NCI-H524 (cell line): ENCODE measurements around the gene HERC3.
"Not testable (repeated sequence)": the region's sequence is repeated elsewhere in the genome, so short reads cannot be mapped to it uniquely, and the experiment has no call there.

Experiments
- DNase-seq, 2 experiments: peaks; one replicate each; lab custom pipeline; 2025; lab: John Stamatoyannopoulos, UW

HERC3 gene

DNA sequence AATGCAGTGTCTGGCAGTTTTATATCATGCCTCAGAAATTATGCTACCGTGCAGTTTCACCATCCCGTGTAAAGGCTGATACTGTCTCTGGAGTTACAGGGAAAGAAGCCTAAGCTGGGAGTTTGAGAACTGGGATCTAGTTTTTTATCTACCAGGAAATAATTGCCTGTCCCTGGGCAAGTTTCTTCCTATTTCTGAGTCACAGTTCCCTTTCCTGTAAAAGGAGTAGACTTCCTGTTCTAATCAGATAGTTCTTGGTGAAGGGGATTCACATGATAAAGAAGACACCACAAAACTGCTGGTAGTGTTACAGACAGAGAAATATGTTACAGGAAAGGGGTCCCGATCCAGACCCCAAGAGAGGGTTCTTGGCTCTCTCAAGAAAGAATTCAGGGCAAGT is 17.1 kb downstream of the HERC3 start:
- no peak for DNase-seq

DNA sequence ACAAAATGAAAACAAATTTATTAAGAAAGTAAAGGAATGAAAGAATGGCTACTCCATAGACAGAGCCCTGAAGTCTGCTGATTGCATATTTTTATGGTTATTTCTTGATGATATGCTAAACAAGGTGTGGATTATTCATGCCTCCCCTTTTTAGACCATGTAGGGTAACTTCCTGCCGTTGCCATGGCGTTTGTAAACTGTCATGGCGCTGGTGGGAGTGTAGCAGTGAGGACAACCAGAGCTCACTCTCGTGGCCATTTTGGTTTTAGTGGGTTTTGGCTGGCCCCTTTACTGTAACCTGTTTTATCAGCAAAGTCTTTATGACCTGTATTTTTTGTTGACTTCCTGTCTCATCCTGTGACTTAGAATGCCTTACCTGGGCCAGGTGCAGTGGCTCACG is 17.5 kb downstream of the HERC3 start:
- not testable (repeated sequence) for DNase-seq

DNA sequence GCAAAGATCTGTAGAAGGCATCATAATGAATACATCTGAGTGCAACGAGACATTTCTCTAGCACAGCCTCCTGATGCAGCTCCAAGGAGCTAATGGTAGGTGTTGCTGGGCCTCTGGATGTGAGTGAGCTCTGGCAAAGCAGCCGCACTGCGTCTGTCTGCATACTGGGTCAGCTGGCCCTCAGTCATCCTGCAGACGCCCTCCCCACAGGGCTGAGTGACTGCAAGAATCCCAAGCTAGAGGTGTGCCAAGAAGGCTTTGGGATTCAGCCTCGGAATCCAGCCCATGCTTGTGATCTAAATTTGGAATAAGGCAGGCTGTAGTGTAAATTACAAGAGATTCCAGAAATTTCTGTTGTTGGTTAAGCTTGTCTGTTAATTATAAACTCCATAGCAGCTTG is 18.5 kb downstream of the HERC3 start:
- DNase-seq, result no peak

DNA sequence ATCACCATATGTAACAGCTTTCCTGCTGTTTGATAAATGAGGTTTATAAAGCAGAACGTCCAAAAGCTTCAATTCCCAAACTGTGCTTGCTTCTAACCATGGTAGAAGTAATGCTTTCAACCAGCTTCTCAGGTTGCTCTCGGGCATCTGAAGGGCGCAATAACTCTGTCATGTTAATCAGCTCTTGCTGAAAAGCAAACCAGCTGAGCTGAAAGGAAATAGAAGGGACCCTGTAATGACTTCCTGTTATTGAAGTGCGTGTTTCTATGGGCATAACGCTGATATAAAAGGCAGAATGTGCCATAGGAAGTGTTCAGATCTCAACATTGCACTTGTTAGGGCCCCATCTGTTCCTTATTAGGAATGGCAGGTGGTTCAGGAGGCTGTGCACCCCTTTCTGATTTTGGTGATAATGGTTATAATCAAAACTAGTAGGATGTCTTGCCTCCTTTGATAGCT is 21.2 kb downstream of the HERC3 start:
- peak; percentile 72 to 81 for DNase-seq

DNA sequence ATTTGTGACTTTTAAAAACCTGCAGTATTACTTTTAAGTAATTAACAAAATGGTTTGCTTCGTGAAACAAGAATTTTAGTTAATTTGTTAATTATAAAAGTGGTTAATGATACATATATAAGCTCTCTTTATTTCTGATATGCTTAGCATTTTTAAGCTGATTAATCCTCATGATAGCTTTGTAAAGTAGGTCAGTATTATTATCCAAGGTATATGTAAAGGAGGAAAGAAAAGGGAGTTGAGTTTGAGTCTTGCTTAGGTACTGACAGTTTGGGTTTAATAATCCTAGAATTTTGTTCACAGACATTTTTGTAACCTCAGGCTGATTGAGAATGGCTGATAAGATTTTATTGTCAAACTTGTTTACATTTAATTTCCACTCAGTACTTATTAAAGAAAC is 21.8 kb downstream of the HERC3 start:
- DNase-seq, result no peak

DNA sequence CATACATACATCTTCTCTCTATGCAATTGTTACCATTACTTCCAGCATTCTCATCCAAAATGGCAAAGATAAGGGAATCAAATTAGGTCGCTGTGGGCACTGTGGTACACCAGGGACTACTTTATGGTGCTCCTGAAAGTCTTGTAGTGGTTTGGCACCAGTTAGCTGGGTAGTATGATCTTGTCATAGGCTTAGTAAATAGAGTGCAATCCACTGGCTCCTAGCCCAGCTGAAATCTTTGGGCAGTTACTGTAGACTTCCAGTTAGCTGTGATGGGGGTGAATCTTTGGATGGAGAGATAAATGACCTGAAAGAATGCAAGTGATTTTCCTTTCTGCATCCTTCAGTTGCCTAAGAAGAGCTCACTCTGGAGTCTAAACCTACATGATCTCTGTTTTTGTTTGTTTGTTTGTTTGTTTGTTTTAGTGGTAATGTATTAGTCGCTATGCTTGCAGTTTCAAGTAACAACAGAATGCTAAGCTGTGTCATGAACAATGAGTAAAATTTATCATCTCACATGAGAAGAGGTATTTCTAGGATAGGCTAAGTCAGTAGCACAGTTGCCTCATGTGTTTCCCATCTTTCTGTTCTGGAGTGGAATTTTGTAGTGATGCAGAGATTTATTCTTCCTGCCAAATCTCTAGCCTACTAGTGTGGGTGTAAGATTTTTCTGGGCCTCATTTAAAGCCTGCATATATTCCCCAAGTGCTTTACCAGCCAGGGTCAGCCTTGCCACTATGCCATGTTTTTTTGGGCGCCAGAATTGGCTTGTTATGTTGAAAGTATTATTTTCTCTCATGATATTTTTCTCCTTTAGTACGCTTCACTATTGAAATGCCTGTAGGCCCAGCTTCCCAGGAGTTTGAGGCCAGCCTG is 24.2 kb downstream of the HERC3 start:
- no peak for DNase-seq

DNA sequence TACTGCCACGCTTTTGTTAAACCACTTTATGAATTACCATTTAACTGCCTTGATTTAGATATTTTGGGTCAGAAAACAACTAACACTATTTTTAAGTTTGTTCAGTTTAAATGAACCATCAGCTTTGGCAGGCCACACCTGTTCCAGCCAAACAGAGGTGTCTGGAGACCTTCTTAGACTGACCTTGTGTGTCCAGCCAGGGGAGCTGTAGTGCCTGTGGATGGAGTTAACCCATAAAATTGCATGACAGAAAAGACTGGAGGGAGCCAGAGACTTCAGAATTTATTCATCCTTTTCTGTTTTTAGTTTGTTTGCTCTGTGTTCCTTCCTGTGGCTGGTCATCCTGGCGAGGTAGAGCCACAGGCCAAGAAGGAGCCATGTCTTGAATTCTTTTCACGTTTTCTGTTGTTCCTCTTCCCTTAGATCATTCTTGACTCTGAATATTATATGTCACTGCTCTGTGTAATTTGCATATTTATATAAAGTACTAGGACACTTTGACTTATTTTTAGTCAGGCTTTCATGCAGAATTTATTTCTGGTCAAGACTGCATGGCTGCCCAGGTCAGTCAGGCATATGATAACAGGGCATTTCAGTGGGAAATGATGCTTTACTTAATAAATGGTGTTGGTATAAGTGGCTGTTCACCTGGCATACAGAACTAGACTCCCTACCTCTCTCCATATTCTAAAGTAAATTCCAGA is 26.7 kb downstream of the HERC3 start:
- DNase-seq, result no peak

DNA sequence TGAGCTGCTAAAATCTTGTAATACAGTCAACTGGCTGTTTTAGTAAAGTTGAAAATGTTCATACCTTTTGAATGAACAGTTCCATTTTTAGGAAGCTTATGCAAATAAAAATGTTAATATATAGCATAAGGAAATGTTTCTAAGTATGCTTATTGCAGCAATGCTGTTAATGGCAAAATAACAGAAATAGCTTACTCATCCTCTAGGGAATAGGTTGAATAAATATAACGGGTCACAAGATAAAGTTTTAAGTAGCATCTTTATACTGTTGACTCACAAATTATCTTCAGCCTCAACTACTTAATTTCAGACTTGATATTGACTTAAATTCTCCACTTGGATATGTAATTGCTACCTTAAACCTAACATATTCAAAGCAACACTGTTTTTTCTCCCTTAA is 27.7 kb downstream of the HERC3 start:
- DNase-seq, result no peak

DNA sequence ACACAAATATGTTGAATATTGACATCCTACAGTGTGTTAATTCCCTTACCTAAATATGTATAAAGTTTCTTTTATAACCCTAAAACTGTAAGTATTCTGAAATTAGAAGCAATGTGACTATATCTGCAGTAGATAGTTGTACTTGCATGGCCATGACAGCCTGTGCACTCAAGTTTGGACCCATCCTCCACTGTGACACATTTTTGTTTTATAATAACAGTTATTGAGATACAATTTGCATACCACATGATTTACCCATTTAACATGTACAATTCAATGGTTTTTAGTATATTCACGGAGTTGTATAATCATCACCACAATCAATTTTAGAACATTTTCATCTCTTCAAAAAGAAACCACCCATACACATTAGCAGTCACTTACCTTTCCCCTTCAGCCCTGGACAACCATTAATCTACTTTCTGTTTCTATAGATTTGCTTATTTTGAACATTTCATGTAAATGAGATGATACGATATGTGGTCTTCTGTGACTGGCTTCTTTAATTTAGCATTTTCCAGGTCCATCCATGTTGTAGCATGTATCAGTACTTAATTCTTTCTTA is 29.6 kb downstream of the HERC3 start:
- no peak for DNase-seq

DNA sequence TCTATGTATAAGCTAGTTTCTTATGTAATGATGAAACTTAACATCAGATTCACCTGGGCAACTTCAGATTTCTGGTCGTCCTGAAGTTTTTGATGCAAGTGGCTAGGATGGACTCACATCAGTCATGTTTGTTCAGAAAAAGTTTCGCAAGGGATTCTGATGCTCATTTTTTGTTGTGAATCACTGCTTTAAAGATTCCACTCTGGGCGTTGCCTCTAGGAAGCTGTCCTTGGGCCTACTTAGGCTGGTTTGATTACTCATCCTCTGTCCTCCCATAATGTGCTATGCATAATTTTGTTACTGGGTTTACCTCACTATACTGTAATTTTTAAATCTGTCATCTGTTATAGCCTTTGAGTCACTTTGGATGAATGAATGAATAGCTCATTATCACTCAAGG is 30.8 kb downstream of the HERC3 start:
- DNase-seq, result no peak

DNA sequence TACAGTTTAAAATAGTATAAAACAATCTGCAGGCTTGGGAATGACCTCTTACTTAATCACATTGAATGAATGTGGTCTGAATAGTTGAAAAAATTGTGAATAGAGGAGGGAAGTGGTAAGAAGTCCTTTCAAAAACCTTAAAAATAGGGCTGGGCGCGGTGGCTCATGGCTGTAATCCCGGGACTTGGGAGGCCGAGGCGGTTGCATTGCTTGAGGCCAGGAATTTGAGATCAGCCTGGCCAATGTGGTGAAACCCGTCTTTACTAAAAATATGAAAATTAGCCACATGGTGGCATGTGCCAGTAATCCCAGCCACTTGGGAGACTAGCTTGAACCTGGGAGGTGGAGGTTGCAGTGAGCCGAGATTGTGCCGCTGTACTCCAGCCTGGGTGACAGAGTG is 36.5 kb downstream of the HERC3 start:
- DNase-seq, result no peak

DNA sequence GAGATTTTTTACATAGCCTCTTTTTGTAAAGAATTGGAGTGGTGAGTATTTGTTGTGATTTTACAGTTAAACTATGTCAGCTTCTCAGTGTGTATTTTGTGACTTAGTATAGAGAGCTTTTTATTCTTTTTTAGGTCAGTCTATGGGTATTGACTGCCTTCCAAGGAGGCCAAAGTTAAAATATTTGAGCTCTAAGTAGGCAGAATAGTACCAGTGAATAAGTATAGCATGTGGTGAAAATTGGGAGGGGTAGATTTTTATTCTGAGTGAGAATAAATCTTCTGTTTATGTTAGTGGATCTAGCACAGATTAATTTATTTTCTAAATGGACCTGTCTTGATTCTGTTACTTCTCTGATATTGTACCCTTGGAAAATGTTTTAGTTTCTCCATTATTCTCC is 37.5 kb downstream of the HERC3 start:
- DNase-seq, result no peak

DNA sequence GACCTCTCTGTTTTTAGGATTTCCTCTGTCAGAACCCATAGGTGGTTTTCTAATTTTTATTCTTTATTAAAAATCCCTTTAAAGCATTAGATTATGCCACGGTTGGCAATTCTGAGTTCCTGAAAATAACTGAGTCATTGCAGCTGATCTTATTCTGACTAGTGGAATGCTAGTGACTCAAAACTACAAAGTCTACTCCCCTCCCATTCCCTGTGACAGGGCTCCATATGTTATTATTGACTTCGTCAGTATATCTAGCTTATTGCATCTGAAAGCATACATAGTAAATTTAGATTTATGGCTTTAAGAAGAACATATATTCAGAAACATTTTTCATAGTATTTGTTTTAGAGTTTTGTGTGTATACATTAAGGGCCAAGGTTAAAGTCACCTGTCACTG is 38.5 kb downstream of the HERC3 start:
- DNase-seq, result no peak

DNA sequence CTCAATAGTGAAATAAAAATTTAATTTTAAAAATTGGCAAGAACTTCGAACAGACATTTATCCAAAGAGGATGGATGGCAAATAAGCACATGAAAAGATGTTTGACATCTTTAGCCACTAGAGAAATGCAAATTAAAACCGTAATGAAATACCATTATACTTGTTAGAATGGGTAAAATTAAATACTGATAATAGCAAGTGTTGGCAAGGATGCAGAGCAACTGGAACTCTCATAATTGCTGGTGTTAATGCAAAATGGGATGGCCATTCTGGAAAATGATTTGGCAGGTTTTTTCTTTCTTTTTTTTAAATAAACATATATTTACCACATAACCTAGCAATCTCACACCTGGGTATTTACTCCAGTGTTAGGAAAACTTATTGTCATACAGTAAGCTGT is 51.7 kb downstream of the HERC3 start:
- DNase-seq, result no peak

DNA sequence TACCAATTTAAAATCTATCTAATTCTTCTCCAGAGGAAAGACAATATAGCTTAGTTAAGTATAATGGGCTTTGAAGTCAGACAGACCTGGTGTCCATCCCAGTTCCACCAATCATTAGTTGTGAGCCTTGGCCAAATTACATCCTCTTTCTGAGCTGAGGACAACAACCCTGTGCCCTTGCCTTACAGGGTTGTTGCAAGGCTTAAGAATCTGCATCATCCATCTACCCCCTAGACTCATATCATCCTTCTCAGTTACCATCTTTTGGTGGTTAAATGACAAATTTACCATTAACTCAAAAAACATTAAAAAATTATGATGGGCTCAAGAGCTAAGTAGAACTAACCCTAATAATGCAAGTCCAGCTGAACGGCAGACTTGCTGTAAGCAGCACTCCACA is 53.7 kb downstream of the HERC3 start:
- DNase-seq, result no peak

DNA sequence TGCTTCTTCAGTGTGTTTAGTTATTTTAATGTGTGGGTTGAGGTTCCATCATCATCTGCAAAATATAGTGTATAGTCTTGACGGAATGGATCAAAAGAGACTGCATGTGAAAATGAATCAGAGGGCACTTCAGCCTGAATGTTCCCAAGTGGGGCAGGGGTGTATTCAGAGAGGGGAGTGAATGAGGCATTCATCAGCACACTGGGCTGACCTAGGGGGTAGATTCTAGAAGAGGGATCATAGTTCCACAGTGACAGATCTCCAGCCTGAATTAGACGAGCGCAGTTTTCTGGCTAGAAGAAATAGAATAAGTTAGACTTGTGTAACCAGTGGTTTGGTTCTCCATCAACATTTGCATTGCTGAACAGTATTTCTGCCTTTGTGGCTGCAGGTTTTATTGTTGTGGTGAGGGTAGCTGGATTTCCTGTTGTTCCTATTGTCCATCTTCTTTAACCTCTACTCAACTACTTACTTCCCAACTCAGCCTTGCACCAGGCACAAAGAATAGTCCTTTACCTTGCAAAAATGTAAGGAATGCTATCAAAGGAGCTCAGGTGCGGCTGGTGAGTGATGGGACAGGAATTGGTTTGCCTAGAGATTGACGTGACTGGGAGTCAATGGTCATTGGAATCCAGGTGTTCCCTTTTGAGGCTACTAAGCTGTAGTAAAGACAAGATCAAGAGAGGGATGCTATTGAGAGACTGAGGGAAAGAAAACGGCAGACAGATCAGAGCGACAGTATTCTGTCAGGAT is 54.4 kb downstream of the HERC3 start:
- DNase-seq, result no peak

DNA sequence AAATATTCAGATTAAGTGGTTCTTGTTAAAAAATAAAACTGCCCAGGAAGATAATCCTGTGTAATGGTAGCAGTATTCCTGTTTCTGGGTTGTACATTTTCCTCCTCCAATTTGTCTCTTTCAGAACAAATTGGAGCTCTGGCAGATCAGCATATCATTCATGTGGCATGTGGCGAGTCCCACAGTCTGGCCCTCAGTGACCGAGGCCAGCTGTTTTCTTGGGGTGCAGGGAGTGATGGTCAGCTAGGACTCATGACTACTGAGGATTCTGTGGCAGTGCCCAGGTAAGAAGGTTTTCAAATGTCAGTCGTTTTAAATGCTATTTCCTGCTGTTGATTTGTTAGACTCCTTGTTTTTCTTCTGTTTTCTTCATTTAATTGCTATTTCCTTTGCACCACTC is 57.4 kb downstream of the HERC3 start:
- DNase-seq, result no peak

DNA sequence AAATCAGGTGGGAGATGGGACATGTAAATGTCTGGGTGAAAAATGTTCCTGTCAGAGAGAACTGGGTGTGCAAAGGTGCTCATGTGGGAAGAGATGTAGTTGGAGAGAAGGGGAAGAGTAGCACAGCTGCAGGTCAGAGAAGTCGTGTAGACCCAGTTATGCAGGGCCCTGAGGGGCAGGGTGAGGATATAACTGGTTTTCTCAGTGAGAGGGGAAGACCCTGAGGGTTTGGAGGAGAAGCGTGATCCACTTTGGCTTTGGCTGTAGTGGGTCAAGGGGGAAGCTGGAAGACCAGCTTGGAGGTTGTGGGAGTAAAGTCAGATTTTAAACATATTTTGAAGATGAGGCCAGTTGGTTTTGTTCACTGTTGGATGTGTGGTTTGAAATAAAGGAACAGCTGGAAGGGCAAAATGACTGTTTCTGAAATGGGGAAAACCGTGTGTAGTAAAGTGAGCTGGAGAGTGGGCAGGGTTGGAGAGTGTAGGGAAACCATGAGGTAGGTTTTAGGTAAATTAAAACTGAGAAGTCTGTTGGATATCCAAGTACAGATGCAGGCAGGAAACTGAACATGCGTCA is 61.2 kb downstream of the HERC3 start:
- no peak for DNase-seq

DNA sequence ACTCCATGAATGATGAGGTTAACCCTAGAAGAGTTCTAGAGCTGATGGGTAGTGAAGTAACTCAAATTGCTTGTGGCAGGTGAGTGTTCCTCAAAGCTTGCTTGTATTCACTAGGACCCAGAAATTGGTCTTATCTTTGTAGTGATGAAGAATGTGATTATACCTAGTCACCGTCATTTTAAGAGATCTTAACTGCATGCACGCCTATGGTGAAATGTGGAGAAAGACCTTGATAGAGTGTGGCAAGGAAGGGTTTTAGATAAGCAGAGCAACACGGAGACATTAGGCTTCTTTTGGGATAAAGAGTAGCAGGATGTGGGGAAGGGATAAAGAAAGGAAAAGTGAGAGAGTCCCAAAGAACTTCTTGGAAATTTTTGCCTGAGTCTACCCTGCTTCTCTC is 62.9 kb downstream of the HERC3 start:
- no peak for DNase-seq

DNA sequence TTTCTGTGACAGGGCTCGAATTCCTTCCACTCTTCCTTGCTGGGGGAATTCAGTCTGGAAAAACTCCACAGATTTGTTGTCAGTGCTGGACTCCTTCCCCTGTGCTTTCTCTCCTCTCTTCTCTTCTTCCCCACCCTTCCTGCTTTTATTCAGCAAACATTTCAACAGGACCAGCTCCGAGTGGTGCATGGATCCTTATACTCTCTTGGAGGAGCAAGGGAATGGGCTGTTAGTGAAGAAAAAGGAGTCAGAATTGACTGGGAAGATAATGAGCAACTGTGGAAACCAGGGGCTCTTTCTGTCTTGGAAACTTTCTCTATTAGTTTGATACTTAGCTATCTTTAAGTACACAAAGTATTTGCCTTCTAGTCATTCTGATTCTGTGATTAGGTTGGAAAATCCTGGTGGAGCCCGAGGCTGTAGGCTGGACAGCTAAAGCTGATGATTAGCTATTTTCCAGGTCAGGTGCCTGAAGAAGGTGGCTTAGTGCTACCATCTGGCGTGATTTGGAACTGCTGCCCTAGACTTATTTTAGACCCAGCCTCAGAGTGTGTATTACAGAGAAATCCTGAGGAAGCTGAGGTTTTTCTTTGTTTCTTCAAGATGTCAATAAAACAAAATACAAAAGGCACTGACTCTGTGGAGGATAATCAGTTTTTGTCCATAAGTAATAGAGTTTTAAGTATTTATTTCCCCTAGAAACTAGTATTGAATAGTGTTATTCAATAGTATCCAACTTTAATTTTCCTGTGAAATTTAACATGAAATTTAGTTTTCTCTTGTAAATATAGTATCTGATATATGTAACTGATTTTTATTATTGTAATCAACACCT is 67.0 kb downstream of the HERC3 start:
- peak; percentile 28 to 45 for DNase-seq

DNA sequence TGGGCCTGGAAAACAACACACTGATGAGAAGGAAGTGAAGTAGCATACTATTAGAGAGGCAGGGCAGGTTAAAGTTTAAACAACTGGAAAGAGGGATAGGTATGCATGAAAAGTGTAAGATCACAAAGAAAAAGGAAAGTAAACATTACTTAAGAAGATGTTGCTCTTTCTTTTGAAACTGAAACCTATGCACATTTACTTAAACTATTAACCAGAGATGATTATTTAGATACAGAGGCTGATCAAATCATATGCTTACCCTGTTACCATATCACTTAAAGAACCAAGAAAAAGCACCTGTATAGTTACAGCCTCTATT is 67.6 kb downstream of the HERC3 start:
- DNase-seq, result no peak
